Raji (cell line): ENCODE results near the gene PRUNE1.

Source experiments
- POLR2A ChIP-seq: IDR thresholded peaks from 2 replicates; pipeline ENCODE4 v1.6.1; 2011; ENCODE audit warnings: low read depth, low read length, control low read depth; ENCODE audit not compliant: insufficient read depth

The PRUNE1 gene

DNA sequence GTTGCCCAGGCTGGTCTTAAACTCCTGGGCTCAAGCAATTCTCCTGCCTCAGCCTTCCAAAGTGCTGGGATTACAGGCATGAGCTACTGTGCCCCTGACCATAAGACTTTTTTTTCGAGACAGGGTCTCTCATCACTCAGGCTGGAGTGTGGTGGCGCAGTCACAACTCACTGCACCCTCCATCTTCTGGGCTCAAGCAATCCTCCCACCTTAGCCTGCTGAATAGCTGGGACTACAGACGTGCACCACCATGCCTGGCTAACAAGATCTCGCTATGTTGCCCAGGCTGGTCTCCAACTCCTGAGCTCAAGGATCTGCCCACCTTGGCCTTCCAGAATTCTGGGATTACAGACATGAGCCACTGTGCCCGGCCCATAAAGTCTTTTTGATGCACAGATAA lies 41.2 kb downstream of the PRUNE1 start:
- no peak for TF ChIP-seq POLR2A

DNA sequence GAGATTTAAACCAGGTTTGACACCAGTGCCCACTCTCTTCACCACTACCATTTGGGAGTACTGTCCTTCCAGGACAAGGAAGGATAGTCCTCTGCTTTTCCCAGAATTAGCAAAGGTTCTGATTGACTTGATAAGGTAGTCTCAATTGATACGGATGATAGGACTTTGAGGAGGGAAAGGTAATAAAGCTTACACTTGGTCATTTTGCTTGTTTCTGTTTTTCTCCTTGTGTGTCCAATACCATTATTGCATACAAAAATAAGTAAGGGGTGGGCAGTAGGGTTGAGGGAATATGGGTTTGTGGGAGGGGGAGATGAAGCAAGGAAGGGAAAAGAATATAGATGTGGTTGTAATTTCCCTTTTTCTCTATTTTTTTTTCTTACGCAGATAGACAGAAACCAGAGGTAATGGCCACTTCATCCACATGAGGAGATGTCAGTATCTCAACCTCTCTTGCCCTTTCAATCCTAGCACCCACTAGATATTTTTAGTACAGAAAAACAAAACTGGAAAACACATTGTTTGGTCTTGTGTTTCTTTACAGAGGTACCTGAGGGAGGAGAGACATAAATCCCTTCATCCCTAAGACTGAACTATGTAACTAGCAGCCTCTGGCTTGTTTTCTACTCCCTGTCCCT lies 41.9 kb downstream of the PRUNE1 start:
- TF ChIP-seq POLR2A = no peak

DNA sequence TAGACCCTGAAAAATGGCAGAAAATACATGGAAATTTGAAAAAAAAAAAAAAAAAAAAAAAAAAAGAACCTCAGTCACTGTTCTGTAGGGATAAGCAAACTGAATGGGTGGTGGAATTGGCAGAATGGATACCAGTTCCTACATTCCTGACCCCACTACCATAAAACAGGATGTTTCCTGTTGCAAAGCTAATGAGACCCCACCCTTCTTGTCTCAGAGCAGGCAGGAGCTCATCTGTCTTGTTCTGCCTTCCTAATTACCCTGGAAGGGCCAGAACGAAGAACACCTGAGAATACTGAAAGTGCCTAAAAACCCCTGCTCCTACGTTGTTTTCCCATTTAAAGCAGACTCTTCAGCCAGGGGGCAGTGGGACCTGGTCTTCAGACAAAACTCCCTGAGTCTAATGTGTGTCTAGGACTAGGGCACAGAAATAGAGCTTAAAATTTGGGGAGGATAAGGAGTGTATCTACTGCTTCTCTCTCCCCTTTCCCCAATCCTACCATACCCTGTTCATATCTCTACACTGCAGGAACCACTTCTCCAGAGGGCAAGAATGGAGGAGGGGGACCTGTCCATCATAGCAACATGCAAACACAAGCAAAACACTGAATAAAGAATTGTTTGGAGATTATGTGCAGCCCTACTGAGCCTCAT lies 43.2 kb downstream of the PRUNE1 start:
- no peak for TF ChIP-seq POLR2A

DNA sequence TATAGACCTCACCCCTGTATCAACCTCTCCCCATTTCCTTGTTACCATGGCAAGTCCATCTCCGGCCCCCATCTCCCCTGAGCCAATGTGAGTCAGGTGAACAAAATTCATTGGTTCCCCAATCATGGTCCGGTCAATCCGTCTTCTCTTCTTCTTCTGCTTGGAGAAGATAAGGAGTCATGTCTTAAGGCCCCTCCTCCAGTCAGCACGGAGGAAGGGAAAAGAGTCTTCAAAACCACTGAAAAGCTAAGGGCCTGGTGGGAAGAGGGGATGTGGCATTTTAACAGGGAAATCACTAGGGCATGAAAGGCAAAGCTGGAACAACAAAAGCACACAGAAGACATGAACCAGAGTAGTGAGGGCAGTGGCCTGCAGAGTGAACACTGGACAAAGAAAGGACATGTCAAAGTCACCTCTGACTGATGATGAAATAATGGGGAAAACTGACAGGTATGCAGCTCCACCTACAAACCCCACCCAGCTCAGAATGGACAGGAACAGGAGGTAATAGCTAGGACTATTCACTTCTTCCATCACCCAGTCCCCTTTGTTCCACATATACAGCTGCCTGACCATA lies 46.8 kb downstream of the PRUNE1 start:
- no peak for TF ChIP-seq POLR2A

DNA sequence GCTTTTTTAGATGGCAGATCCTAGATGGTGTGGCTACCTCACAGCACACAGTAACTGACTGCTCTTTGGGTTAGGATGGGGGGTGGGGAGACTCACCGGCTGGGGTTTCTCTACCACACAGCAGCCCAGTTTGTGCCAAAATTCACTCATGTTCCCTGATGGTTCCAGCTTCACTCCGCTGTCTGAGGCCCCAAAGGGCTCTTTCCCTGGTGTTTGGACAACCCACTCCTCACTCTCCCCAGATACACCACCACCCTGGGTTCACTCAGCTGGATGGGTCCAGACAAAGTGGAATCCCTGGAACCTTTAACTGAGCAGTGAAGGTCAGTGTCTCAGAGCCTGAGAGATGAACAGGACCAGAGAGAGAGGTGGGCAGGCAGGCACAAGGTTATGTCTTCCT lies 47.3 kb downstream of the PRUNE1 start:
- TF ChIP-seq POLR2A = no peak

DNA sequence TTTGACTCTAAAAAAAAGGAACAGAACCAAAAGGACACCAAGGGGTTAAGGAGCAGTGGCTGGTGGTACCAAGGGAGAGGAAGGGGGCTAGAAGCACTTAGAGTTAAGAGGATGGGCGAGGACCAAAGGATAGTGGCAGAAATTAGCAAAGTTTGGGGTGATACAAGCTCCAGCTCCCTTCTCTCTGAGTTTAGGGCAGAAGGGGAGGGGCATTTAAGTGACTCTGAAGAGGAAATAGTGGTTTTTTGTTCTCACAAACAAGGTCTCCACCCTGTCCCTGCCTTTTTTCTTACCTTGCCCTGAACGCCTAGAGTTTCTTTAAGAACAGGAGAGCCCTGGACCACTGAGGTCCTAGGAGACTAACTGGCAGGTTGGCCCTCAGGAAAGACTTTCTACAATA lies 47.9 kb downstream of the PRUNE1 start:
- TF ChIP-seq POLR2A = no peak

DNA sequence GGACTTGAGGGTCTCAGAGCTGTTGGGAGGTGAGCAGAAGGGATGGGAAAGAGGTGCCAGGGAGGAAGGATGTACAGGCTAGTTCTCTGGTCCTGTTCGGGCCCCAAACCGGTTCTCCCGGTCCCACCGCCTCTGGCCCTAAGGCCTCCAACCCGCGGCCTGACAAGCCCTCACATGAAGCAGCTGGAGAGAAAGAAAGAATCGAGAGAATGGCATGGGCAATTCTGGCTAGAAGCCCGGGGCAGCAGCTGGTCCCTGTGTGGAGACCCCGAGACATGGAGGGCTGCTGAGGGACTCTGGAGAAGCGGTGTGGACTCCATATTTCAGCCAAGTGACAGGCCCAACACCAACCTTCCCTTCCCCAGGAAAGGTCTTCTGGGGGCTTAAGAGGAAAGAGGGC lies 50.4 kb downstream of the PRUNE1 start:
- TF ChIP-seq POLR2A = no peak

DNA sequence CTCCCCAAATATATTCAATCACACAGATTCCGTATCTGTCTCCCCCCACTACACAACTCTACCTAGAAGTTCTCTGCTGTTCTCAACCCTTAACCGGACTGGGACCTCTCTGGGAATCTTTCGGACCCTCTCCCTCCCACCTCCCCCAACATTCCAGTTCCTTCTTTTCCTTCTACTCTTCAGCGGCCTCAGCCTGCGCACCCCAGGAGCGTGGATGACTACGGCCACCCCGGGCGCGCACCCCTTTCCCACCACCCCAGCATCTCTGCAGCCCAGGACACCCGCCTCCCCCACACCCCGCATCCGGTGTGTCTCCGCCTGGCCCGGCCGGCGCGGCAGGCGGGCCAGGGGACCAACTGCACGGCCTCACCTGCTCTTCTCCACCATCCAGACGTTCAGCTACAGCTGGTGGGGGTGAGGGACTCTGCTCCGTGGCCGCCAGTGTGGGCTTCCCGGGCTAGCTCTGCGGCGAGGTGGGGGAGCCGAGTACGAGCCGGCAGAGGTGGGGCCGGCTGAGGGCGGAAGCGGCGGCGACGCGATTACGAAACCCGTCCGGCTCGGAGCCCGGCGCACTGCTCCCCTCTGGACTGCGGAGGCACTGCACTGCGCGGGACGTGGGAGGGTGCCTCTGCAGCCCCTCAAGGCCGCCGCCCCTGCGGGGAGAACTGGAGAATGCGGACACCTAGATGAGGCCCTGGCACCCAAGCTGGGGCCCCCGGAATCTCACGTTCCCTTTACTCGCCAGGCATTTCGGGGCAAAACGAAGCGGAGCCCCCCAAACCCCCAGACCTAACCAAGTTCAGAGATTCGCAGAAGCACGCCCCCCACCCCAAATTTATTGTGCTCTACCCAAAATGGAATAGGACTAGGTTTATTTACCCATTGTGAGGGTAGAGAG lies 51.1 kb downstream of the PRUNE1 start, which contains the start of gene CDC42SE1:
TSS of gene CDC42SE1 (minus strand) at position 514 of the 898 bp plus-strand sequence. CDS start 3,892 bp downstream, outside the sequence.
- TF ChIP-seq POLR2A = peak; percentile 91

DNA sequence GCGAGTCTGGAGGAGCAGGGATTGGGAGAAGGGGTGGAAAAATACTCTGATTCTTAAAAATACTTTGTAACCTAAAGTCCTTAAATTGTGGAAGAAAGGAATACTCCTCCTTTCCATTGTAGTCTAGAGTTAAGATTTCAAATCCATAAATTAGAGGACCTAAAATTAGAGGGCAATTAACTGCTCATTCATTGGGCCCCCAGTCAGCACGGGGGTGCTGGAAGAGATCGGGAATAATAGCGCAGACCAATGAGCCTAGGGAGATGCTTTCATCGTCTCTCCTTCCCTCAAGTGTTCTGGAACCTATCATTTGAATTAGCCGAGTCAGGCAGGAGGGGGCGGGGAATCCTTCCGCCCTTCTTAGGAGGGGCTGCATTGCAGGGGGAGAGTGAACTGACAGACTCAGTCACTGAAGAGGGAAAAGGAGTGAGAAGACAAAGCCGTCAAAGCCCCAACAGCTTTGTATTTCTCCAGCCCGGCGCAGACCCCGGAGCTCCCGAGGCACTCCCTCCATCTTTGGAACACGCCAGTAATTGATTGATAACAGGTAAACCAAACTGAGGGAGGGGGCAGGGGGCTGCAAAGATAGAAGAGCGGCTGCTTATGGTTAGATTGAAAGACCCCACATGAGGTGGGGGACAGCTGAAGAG lies 51.9 kb downstream of the PRUNE1 start, which contains the start of gene MLLT11:
TSS of gene MLLT11 (plus strand) at position 391 of the 650 bp plus-strand sequence. CDS start 6,828 bp downstream, outside the sequence.
- TF ChIP-seq POLR2A = peak; percentile 50; the same call in 1 of the 2 replicates

DNA sequence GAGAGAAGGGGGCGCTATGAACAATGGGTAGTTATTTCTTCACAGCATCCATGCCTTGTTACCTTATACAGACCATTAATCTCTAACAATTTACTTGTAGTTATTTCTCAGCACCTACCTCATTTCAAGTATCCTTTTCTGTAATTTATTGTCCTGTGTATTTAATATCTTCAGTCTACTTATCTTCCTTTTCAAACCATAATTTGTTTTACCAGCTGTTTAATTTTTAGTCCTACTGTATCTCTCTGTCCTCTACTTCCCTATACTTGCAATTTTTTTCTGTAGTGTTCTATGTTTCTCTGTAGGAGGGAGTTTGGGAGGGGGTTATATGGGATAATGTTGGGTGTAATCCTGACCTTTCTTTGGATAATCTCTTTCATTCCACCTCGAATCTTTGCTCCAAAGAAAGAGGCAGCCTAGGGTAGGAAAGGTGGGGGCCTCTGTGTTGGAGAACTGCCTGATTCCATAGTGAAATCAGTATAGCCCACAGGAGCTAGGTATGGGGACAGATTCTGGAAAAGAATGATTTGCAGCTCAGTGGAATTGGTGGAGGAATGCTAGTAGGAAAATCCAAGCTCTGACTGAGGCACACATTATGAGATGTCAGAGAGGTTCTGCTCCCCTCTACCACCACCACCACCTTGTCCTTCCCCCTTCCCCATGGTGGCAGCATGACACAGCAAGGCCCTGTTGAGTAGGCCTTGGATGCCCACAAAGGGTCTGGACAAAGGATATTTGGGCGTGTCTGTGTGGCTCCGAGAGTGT lies 52.6 kb downstream of the PRUNE1 start:
- no peak for TF ChIP-seq POLR2A

DNA sequence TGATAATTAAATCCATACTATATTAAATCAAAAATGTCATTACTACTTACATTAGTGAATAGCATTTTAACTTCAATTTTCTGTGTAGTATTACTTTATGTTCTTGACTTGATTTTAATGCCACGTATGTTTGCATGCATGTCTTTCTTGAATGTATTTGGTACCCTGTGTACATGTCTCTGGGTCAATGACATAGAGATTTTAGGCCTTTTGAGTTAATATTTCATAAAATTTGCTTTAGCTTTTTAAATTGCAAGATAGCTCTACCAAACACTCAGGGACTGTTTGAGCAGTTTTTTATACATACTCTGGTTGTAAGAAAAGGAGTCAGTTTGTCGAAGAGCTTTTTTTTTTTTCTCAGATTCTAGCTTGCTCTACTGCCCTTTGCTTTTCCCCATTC lies 53.5 kb downstream of the PRUNE1 start:
- TF ChIP-seq POLR2A = no peak

DNA sequence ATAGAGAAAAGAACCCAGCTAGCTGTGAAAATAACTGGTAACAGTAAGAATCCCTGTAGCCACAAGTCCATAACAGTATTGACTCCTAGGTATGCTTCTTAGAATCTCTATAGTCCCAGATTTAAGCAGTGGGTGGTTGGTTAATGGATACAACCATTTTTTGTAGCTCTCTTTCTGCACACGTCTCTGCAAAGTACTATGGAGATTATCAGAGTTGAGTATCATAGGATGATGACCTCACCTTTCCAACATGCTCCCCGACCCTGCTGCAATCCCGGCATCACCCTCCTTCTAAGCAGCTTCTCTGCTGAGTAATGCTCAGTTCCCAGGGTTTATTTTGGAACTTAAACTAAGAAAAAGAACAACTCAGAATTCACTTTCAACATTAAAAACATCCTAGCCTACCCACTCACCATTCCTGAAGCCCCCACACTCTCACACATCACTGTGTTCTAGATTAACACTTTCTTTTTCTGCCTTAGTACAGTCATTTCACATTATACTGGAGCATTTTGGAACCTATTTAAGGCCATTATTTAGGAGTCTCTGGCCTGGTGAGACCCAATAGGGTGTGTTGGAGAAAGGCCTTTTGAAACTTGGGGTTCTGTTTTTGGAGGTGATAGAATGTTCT lies 54.6 kb downstream of the PRUNE1 start:
- TF ChIP-seq POLR2A = no peak

DNA sequence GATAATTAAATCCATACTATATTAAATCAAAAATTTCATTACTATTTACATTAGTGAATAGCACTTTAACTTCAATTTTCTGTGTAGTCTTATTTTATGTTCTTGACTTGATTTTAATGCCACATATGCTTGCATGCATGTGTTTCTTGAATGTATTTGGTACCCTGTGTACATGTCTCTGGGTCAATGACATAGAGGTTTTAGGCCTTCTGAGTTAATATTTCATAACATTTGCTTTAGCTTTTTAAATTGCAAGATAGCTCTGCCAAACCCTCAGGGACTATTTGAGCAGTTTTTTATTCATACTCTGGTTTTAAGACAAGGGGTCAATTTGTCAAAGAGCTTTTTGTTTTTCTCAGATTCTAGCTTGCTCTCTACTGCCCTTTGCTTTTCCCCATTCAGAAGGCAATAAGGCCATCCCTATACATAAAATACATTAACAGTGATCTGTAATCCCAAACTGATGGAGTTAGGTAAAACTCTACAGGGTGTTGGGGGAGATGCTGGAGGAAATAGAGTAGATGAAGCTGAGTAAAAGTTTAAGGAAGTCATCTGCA lies 56.9 kb downstream of the PRUNE1 start:
- no peak for TF ChIP-seq POLR2A

DNA sequence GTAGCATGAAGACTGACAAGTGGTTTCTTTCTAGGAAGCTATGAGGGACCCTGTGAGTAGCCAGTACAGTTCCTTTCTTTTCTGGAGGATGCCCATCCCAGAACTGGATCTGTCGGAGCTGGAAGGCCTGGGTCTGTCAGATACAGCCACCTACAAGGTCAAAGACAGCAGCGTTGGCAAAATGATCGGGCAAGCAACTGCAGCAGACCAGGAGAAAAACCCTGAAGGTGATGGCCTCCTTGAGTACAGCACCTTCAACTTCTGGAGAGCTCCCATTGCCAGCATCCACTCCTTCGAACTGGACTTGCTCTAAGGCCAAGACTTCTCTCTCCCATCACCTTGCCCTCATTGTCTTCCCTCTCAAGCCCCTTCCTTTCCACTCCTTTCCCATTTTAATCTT lies 58.9 kb downstream of the PRUNE1 start:
- TF ChIP-seq POLR2A = no peak

DNA sequence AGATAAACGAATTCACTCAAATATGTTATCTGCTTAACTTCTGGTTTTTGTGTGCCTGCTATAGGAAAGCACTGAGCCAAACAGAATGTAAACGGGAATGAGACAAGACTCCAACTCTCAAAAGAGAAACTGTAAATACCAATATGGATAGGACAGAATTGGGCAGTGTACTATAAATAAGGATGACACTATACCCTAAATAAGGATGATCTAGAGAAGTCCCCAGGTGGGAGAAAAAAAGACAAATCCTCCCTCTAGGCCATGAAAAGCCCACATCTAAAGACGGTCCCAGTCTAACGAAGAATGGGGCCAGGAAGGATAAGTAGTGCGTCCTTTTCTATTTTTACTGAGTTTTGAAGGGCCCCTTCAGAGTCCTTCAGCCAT lies 60.8 kb downstream of the PRUNE1 start:
- no peak for TF ChIP-seq POLR2A
